ENCODE data around the gene TCTN1. TPM values are rescaled to one million over a fixed set of nuclear protein-coding genes. Genes with fewer than 3 reads are reported as not detected.

TCTN1 gene
- total RNA-seq, 2 donors from 2014 or later, result 45.5 to 68.7 TPM

- H3K27me3 ChIP-seq (replicated peaks; ENCODE audit: insufficient read depth), result no peaks in the 10 kb centered on the region
- H3K4me1 ChIP-seq (replicated peaks), result no peaks in the 10 kb centered on the region
- WGBS, result 96% methylated on average over 12 of the region's 12 CpGs
- no peak overlapping the region for H3K4me3 ChIP-seq
- H3K36me3 ChIP-seq, result no peaks in the 10 kb centered on the region
- H3K27ac ChIP-seq, result no peak overlapping the region
- intact Hi-C loops (cut with DNase I), result no loop called here
- no peak for TF ChIP-seq POLR2AphosphoS5 (IDR thresholded peaks at IDR 0.05)
- TF ChIP-seq POLR2A (IDR thresholded peaks at IDR 0.05), result no peak
- TF ChIP-seq, protein P1, sequence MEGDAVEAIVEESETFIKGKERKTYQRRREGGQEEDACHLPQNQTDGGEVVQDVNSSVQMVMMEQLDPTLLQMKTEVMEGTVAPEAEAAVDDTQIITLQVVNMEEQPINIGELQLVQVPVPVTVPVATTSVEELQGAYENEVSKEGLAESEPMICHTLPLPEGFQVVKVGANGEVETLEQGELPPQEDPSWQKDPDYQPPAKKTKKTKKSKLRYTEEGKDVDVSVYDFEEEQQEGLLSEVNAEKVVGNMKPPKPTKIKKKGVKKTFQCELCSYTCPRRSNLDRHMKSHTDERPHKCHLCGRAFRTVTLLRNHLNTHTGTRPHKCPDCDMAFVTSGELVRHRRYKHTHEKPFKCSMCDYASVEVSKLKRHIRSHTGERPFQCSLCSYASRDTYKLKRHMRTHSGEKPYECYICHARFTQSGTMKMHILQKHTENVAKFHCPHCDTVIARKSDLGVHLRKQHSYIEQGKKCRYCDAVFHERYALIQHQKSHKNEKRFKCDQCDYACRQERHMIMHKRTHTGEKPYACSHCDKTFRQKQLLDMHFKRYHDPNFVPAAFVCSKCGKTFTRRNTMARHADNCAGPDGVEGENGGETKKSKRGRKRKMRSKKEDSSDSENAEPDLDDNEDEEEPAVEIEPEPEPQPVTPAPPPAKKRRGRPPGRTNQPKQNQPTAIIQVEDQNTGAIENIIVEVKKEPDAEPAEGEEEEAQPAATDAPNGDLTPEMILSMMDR (IDR thresholded peaks at IDR 0.05), result no peak
- H3K9me3 ChIP-seq, result no peaks in the 10 kb centered on the region
- DNase-seq (ENCODE audit: low spot score), result no peak
Measured at GRCh38 chr12:110679201-110679600, 65.3 kb downstream of the TCTN1 start.

- Histone ChIP-seq H3K4me1 (replicated peaks) (no peaks in the 10 kb centered on the region), H3K36me3 (no peaks in the 10 kb centered on the region), H3K4me3 (no peak overlapping the region), H3K27me3 (replicated peaks; ENCODE audit: insufficient read depth) (no peaks in the 10 kb centered on the region), H3K9me3 (no peaks in the 10 kb centered on the region), H3K27ac (no peak overlapping the region)
- DNase-seq (ENCODE audit: low spot score), result no peak
- WGBS, result 73% methylated on average over 1 of the region's 1 CpG
- TF ChIP-seq POLR2A (IDR thresholded peaks at IDR 0.05) (no peak), POLR2AphosphoS5 (IDR thresholded peaks at IDR 0.05) (no peak)
- TF ChIP-seq, protein P1 (IDR thresholded peaks at IDR 0.05), result no peak
- intact Hi-C loops (cut with DNase I), result no loop called here
Measured at GRCh38 chr12:110680032-110680431, 66.1 kb downstream of the TCTN1 start.

- Histone ChIP-seq H3K27ac (no peak overlapping the region), H3K4me3 (no peak overlapping the region), H3K9me3 (no peaks in the 10 kb centered on the region), H3K4me1 (replicated peaks) (peaks cover 7% of the 10 kb centered on the region), H3K36me3 (no peaks in the 10 kb centered on the region), H3K27me3 (replicated peaks; ENCODE audit: insufficient read depth) (no peaks in the 10 kb centered on the region)
- WGBS, result 96% methylated on average over 2 of the region's 2 CpGs
- DNase-seq (ENCODE audit: low spot score), result no peak
- TF ChIP-seq POLR2AphosphoS5 (IDR thresholded peaks at IDR 0.05) (no peak), POLR2A (IDR thresholded peaks at IDR 0.05) (no peak)
- TF ChIP-seq, protein P1 (IDR thresholded peaks at IDR 0.05), result no peak
- intact Hi-C loops (cut with DNase I), result no loop called here
Measured at GRCh38 chr12:110683888-110684287, 70.0 kb downstream of the TCTN1 start.

GRCh38 chr12:110684312-110684836 lies 70.4 kb downstream of the TCTN1 start:
- no peak overlapping the region for H3K27ac ChIP-seq
- H3K9me3 ChIP-seq, result no peaks in the 10 kb centered on the region
- no peaks in the 10 kb centered on the region for H3K36me3 ChIP-seq
- DNase-seq (ENCODE audit: low spot score), result no peak
- WGBS, result 59% methylated on average over 7 of the region's 7 CpGs
- peaks cover 7% of the 10 kb centered on the region for H3K4me1 ChIP-seq (replicated peaks)
- no peak for TF ChIP-seq POLR2A (IDR thresholded peaks at IDR 0.05)
- TF ChIP-seq, protein P1 (IDR thresholded peaks at IDR 0.05), result no peak
- no peak for TF ChIP-seq POLR2AphosphoS5 (IDR thresholded peaks at IDR 0.05)
- H3K4me3 ChIP-seq, result no peak overlapping the region
- intact Hi-C loops (cut with DNase I), result no loop called here
- no peaks in the 10 kb centered on the region for H3K27me3 ChIP-seq (replicated peaks; ENCODE audit: insufficient read depth)

DNA sequence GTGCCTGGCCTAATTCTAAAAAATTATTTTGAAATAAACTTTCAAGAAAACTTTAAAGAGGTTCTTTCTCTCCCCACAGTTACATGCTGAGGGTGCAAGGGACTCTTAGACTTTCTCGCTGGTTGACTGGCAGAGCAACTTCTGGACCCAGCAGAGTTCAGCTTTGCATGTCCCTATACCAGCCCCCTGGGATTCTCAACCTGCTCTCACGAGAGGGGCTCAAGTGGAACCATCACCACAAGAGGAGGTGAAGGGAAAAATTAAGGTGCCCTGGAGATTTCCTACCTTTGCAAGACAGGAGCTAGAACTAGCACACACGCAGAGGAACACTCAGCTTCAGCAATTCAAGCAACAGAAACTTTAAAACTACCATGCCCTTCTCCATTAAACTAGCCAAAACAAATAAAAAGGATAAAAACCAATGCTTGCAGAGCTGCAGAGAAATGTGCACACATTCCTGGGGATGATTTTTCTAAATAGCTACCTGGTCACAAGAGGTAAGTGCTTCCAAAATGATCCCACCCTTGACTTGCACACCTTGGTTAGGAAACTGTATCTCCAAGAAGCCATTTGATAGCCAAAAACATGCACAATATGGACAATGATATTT lies 72.5 kb downstream of the TCTN1 start:
- Histone ChIP-seq H3K36me3 (no peaks in the 10 kb centered on the region), H3K27ac (no peak overlapping the region), H3K4me1 (replicated peaks) (peaks cover 7% of the 10 kb centered on the region), H3K27me3 (replicated peaks; ENCODE audit: insufficient read depth) (no peaks in the 10 kb centered on the region), H3K9me3 (no peaks in the 10 kb centered on the region), H3K4me3 (no peak overlapping the region)
- TF ChIP-seq, protein P1 (IDR thresholded peaks at IDR 0.05), result no peak
- no peak for TF ChIP-seq POLR2A (IDR thresholded peaks at IDR 0.05)
- DNase-seq (ENCODE audit: low spot score), result no peak
- intact Hi-C loops (cut with DNase I), result no loop called here
- WGBS, result 95% methylated on average over 3 of the region's 3 CpGs

All from prostate gland (tissue), 2 donors.